ENCODE data around the gene MAP7D1. TPM values are rescaled to one million over a fixed set of nuclear protein-coding genes. Genes with fewer than 3 reads are reported as not detected.

Gene MAP7D1
- total RNA-seq, 1 donor from 2014 or later, result 172 TPM

DNA sequence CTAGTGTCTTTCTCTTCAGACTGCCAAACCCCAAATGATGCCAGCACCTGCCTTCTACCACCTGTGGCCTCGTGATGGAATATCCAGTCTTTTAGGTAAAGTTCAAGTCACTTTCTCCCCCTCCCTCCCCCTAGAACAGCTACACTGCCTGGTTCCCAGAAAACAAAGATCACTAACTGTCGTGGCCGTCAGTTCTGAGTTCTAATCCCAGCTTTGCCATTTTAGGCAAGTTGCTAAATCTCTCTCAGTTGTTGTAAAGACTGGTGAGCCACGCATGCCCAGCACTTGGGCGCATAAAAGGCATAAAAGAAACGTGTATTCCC, 6.0 kb upstream of the MAP7D1 start:
- Mint-ChIP-seq H3K4me1 (ENCODE audit: low read depth) (peaks cover 52% of the 10 kb centered on the region), H3K9me3 (peaks cover 3% of the 10 kb centered on the region), H3K36me3 (ENCODE audit: low read depth) (peaks cover 15% of the 10 kb centered on the region), H3K27me3 (ENCODE audit: low read depth) (no peaks in the 10 kb centered on the region), H3K27ac (peak overlapping the region; percentile 94), H3K4me3 (ENCODE audit: low read depth) (peak overlapping the region; percentile 92)
- no peak for DNase-seq (ENCODE audit: low spot score)
- intact Hi-C loops (cut with micrococcal nuclease), result loop anchor here (1.0 to 10.0 kb wide), 8 partner anchors 11 to 275 kb away; partner anchors contain the start of genes SH3D21, STK40 and THRAP3

DNA sequence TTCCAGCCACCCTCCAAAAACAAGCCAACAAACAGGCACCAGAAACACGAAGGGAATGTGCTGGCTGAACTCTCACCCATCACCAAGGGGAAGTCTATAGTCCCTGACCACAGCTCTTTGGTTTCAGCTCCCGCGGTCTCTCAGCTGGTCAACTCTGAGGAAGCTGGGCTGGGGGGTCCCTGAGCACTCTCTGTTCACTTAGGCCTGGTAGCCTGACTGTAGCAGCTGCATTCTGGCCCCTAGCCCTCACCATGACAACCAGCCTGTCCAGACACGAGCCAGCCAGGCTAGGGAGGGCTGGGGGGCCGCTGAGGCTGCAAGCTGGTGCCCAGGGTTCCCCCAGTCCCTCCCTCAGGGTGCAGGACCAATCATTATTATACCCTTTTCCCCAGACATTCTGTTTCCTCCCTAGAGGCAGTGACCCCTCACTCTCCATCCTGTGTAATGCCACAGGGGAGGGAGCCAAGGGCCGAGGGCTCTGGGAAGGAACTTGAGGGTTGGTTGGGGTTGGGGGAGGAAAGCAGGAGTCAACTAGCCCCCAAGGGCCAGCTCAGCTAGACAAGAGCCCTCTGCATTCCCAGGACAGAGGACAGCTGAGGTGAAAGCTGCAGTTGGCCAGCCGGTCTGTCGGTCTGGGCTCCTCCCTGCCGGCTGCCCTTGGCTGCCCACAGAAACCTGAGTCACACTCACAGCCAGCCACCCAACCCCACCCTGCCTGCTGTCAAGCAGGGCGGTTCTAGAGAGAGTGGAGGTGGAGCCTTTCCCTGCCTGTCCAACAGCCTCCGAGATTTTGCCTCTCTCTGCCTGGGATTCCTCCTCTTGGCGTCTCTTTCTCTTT, 5.4 kb upstream of the MAP7D1 start:
- peaks cover 3% of the 10 kb centered on the region for H3K9me3 Mint-ChIP-seq
- intact Hi-C loops (cut with micrococcal nuclease), result loop anchor here (5.0 to 10.0 kb wide), 2 partner anchors 237 to 274 kb away; partner anchors contain the start of gene STK40
- H3K27ac Mint-ChIP-seq, result peak overlapping the region; percentile 94

DNA sequence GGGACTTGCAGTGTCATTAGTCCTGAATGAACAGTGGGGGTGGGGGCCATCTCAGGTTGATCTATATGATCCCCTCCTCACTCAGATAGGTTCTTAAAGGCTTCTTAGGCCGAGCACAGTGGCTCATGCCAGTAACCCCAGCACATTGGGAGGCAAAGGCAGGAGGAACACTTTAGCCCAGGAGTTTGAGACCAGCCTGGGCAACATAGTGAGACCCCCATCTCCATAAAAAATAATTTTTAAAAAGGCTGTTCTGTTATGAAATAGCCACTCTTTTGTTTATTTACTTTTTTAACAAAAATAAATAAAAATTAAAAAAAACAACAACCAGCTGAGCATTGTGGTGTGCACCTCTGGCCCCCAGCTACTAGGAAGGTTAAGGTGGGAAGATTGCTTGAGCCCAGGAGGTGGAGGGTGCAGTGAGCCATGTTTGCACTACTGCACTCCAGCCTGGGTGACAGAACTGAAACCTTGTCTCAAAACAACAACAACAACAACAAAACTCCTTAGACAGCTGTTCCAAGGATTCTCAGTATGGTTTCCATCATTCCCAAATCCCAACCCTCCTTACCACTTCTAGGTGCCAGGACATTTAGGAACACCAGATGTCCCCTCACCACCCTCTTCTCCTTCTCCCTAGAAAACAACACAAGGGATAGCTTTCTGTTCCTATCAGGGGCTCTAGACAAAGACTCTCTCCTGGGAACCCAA, 4.7 kb upstream of the MAP7D1 start:
- H3K9me3 Mint-ChIP-seq, result peaks cover 3% of the 10 kb centered on the region
- peak overlapping the region; percentile 60 for H3K4me3 Mint-ChIP-seq (ENCODE audit: low read depth)
- H3K27me3 Mint-ChIP-seq (ENCODE audit: low read depth), result no peaks in the 10 kb centered on the region
- H3K4me1 Mint-ChIP-seq (ENCODE audit: low read depth), result peaks cover 54% of the 10 kb centered on the region
- H3K27ac Mint-ChIP-seq, result peak overlapping the region; percentile 94
- intact Hi-C loops (cut with micrococcal nuclease), result loop anchor here (5.0 to 10.0 kb wide), 2 partner anchors 236 to 274 kb away; partner anchors contain the start of gene STK40
- H3K36me3 Mint-ChIP-seq (ENCODE audit: low read depth), result peaks cover 15% of the 10 kb centered on the region
- DNase-seq (ENCODE audit: low spot score), result no peak

More for the DNA sequence above, 5.4 kb upstream of the MAP7D1 start:
- Mint-ChIP-seq H3K36me3 (ENCODE audit: low read depth) (peaks cover 15% of the 10 kb centered on the region), H3K27me3 (ENCODE audit: low read depth) (no peaks in the 10 kb centered on the region), H3K4me1 (ENCODE audit: low read depth) (peaks cover 54% of the 10 kb centered on the region), H3K4me3 (ENCODE audit: low read depth) (peak overlapping the region; percentile 92)
- DNase-seq (ENCODE audit: low spot score), result peak; percentile 78

DNA sequence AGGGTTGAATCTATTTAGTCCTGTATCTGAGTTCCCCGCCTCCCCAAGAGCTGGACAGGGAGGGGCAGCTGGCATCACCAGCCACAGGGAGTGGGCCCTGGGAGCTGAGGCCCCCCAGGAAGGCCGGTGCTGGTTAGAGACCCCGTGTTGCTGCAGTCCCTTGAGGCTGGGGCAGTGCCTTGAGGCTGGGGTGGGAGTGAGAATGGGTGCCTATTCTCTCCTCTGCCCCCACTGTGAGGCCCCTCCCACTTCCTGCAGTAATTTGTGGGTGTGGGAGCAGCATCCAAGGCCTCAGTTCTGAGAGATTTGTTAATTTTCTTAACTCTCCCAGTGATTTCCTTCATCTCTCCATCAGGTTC, 4.1 kb upstream of the MAP7D1 start:
- Mint-ChIP-seq H3K4me1 (ENCODE audit: low read depth) (peaks cover 53% of the 10 kb centered on the region), H3K36me3 (ENCODE audit: low read depth) (peaks cover 12% of the 10 kb centered on the region), H3K9me3 (peaks cover 2% of the 10 kb centered on the region), H3K27me3 (ENCODE audit: low read depth) (no peaks in the 10 kb centered on the region), H3K4me3 (ENCODE audit: low read depth) (peak overlapping the region; percentile 52), H3K27ac (peak overlapping the region; percentile 72)
- DNase-seq (ENCODE audit: low spot score), result peak; percentile 51
- intact Hi-C loops (cut with micrococcal nuclease), result loop anchor here (5.0 to 10.0 kb wide), 2 partner anchors 235 to 273 kb away; partner anchors contain the start of gene STK40

DNA sequence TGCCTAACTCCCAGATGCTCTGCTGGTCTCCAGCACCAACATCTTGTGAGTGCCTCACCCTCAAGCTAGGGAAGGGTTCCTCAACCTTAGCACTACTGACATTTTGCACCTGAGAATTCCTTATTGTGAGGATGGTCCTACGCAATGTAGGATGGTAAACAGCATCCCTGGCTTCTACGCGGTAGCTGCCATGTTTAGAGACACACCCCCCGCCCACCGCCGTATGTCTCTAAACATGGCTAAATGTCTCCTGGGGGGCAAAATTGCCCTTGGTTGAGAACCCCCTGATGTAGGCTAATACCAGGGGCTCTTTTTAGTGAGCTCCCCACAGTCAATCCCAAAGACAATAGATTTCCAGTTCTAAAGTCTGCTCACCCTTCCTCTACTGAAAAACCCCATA, 2.5 kb upstream of the MAP7D1 start:
- Mint-ChIP-seq H3K4me1 (ENCODE audit: low read depth) (peaks cover 55% of the 10 kb centered on the region), H3K4me3 (ENCODE audit: low read depth) (no peak overlapping the region), H3K36me3 (ENCODE audit: low read depth) (peaks cover 14% of the 10 kb centered on the region), H3K27ac (peak overlapping the region; percentile 67), H3K27me3 (ENCODE audit: low read depth) (no peaks in the 10 kb centered on the region), H3K9me3 (no peaks in the 10 kb centered on the region)
- intact Hi-C loops (cut with micrococcal nuclease), result loop anchor here (5.0 to 10.0 kb wide), 2 partner anchors 234 to 271 kb away; partner anchors contain the start of gene STK40
- no peak for DNase-seq (ENCODE audit: low spot score)

DNA sequence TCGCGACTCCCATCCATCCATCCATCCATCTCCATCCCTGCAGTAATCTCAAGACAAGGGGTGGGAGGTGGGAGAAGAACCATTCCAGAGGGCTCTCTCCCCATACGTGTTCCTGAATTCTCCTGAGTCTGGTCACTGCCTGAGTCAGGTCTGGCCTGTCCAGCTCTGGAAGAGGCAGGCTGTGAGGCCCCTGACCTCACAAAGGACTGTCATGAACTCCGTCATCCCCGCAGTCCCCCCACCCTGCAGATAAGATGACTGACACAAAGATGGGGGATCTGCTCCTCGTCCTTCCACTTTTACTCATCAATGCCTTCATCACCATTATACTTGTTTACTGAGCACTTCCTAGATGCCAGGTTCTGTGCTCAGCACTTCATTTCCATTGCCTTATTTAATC, 1.6 kb upstream of the MAP7D1 start:
- peak overlapping the region; percentile 82 for H3K4me3 Mint-ChIP-seq (ENCODE audit: low read depth)
- peaks cover 18% of the 10 kb centered on the region for H3K36me3 Mint-ChIP-seq (ENCODE audit: low read depth)
- DNase-seq (ENCODE audit: low spot score), result no peak
- H3K4me1 Mint-ChIP-seq (ENCODE audit: low read depth), result peaks cover 60% of the 10 kb centered on the region
- intact Hi-C loops (cut with micrococcal nuclease), result loop anchor here (5.0 to 10.0 kb wide), 2 partner anchors 233 to 270 kb away; partner anchors contain the start of gene STK40
- no peaks in the 10 kb centered on the region for H3K9me3 Mint-ChIP-seq
- no peaks in the 10 kb centered on the region for H3K27me3 Mint-ChIP-seq (ENCODE audit: low read depth)
- H3K27ac Mint-ChIP-seq, result peak overlapping the region; percentile 86

DNA sequence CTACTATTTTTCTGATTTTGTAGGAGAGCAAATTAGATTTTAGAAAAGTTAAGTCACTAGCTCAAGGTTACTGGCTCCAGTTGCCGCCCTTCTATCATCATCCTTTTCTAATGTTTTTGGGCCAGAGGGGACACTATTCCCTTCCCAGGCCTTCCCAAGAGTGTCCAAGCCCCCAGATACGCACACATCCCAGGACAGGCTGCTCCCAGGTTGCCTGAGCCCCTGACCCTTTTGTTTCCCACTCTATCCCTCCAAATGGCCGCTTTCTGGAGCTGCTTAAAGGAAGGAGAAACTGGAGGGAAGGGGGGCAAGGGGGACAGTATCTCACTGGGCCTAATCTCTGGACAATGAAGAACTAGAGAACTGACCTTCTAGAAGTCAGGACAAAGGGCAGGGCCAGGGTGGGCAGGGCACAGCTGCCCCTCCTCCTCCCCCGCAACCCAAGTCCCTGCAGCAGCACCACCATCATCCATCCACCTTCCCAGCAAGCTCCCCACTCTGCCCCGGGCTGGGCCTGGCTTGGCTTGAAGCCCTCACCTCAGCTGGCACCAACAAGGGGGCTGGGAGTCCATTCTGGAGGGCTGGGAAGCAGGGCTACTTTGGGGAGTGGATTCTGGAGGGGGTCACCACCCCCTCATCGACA, 1.1 kb upstream of the MAP7D1 start:
- peaks cover 22% of the 10 kb centered on the region for H3K36me3 Mint-ChIP-seq (ENCODE audit: low read depth)
- intact Hi-C loops (cut with micrococcal nuclease), result loop anchor here (5.0 to 10.0 kb wide), 3 partner anchors 232 to 963 kb away; partner anchors contain the start of genes SFPQ and STK40
- H3K9me3 Mint-ChIP-seq, result no peaks in the 10 kb centered on the region
- peak overlapping the region; percentile 86 for H3K27ac Mint-ChIP-seq
- no peaks in the 10 kb centered on the region for H3K27me3 Mint-ChIP-seq (ENCODE audit: low read depth)
- DNase-seq (ENCODE audit: low spot score), result no peak
- peak overlapping the region; percentile 82 for H3K4me3 Mint-ChIP-seq (ENCODE audit: low read depth)
- peaks cover 62% of the 10 kb centered on the region for H3K4me1 Mint-ChIP-seq (ENCODE audit: low read depth)

DNA sequence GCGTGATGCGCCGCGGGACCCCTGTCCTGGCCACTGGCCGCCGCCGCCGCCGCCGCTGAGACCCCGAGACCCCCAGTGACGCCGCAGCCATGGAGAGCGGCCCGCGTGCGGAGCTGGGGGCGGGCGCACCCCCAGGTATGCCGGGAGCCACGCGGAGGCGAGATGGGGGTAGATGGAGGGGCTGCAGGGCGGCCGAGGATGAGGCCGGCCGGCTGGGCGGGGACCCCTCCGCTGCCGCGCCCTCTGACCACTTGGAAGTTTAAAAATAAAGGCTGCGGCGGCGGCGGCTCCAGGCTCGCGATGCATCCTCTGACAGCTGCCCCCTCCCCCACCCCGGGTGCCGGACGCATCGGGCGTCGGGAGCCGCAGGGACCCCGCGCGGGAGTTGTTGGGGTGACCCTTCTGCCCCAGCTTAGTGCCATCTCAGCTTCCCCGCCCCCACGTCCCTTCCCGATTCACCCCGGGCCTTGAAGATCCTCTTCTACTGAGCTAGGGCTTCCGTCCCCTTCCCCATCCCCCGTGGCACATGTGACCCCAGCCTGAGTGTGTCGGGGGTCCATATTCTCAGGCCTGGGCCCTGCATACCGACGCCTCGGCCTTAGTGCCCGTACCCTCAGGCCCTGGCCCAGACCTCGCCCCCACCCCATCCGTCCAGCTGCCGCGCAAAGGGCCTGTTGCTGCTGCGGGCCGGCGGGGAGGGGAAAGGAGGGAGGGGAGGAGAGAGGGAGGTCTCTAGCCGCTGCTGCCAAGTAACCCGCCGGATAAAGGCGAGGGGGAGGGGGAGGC, 562 bp downstream of the MAP7D1 start:
- intact Hi-C loops (cut with micrococcal nuclease), result loop anchor here (5.0 to 10.0 kb wide), 2 partner anchors 268 to 964 kb away; partner anchors contain the start of gene SFPQ
- H3K36me3 Mint-ChIP-seq (ENCODE audit: low read depth), result peaks cover 25% of the 10 kb centered on the region
- peak overlapping the region; percentile 90 for H3K27ac Mint-ChIP-seq
- peak; percentile 58 for DNase-seq (ENCODE audit: low spot score)
- peaks cover 60% of the 10 kb centered on the region for H3K4me1 Mint-ChIP-seq (ENCODE audit: low read depth)
- H3K9me3 Mint-ChIP-seq, result no peaks in the 10 kb centered on the region
- peak overlapping the region; percentile 89 for H3K4me3 Mint-ChIP-seq (ENCODE audit: low read depth)
- no peaks in the 10 kb centered on the region for H3K27me3 Mint-ChIP-seq (ENCODE audit: low read depth)

DNA sequence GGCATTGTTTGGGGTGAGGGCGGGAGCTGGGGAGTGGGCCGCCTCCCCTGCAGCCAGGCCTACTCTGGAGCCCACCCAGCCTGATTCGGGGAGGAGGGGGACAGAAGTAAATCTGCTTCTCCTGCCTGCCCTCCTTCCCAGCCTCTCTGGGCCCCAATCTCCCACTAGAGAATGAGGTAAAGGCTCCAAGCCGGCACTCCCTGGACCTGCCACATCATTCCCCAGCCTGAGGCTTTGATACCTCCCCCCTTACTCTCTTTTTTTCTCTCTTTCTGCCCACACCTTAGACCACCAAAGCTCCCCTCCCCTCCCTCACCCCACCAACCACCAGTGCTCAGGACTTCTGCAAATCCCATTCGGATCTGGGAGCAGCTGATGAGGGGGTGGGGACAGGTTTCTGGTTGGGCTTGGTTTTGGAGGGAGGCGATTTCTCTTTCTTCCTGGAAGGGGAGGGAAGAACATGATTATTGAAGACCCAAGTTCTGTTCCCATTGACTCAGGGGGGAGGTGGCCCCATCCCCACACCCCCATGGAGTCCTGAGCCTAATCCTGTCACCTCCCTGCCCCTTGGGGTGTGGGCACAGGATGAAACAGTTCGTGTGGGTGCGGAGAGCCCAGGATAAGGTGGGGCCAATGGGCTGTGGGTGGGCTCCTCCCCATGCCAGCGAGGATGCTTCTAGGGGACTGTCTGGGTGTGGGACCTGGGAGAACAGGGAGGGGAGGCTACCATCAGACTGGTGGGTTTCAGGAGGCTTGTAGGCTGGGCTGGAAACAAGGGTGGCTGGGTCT, 1.3 kb downstream of the MAP7D1 start:
- DNase-seq (ENCODE audit: low spot score), result no peak
- H3K4me3 Mint-ChIP-seq (ENCODE audit: low read depth), result peak overlapping the region; percentile 89
- H3K27me3 Mint-ChIP-seq (ENCODE audit: low read depth), result no peaks in the 10 kb centered on the region
- no peaks in the 10 kb centered on the region for H3K9me3 Mint-ChIP-seq
- H3K4me1 Mint-ChIP-seq (ENCODE audit: low read depth), result peaks cover 61% of the 10 kb centered on the region
- H3K36me3 Mint-ChIP-seq (ENCODE audit: low read depth), result peaks cover 30% of the 10 kb centered on the region
- H3K27ac Mint-ChIP-seq, result peak overlapping the region; percentile 90
- intact Hi-C loops (cut with micrococcal nuclease), result loop anchor here (5.0 to 10.0 kb wide), 2 partner anchors 267 to 965 kb away; partner anchors contain the start of gene SFPQ

DNA sequence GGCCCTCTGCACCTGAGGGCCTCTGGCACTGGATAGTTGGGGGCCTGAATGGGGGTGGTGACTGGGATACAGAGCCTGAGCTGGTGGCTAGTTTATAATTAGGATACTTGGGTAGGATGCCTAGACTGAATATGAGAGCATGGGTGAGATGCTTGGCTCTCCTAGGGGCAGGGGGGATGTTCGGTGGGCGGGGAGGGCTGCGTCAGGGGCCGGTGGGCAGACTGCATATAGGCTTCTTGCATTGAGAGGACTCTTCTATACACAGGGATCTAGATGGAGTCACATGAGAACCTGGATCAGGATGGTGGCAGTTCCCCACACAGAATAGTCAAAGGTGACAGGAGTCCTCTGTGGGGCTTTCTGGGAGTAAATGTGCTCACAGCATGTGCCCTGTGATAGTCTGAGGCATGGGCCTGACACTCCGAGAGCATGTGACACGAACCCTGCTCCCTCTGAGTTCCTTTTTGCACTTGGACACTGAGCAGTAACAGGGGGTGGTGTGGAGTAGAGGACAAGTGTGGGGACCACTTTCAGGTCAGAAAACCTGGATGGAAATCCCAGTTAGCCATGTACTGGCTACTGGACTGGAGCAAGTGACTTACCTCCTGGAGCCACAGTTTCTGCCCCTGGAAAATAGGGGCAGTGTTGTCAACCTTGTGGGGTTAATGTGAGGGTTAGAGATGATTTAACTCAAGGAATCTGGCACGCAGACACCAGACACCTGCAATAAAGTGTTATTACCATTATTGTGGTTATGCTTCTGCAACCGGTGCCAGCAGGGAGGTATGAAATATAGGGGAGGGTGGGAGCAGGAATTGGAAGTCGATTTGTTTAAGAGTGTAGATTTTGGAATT, 2.2 kb downstream of the MAP7D1 start:
- Mint-ChIP-seq H3K27ac (peak overlapping the region; percentile 90), H3K27me3 (ENCODE audit: low read depth) (no peaks in the 10 kb centered on the region), H3K4me1 (ENCODE audit: low read depth) (peaks cover 63% of the 10 kb centered on the region), H3K36me3 (ENCODE audit: low read depth) (peaks cover 37% of the 10 kb centered on the region), H3K9me3 (no peaks in the 10 kb centered on the region), H3K4me3 (ENCODE audit: low read depth) (peak overlapping the region; percentile 89)
- intact Hi-C loops (cut with micrococcal nuclease), result loop anchor here (5.0 to 10.0 kb wide), 2 partner anchors 267 to 966 kb away; partner anchors contain the start of gene SFPQ
- no peak for DNase-seq (ENCODE audit: low spot score)

Data from activated T-helper 2 cell treated with anti-CD3 and anti-CD28 coated beads, Interferon-gamma antibody, Interleukin-2, Interleukin-4, amounts not matched to agents 10 μg/mL and 5 μg/mL and 100 μg/mL, durations not matched to agents 14 hours and 24 hours and 36 hours (primary cell).